ENCODE results near the gene RITA1.

GRCh38 chr12:113140706-113141105, 44.8 kb upstream of the RITA1 start:
- TF ChIP-seq CTCF (IDR thresholded peaks at IDR 0.05) (no peak), POLR2A (IDR thresholded peaks at IDR 0.05) (no peak)

Data from adrenal gland (tissue), 5 donors.